ENCODE results near the gene PHF1.

Gene PHF1

GRCh38 chr6:33433001-33433543 lies 22.3 kb downstream of the PHF1 start:
- no peak for DNase-seq

- no peak for DNase-seq
Observed at GRCh38 chr6:33433544-33434191, 22.9 kb downstream of the PHF1 start.

- no peak for DNase-seq
Observed at GRCh38 chr6:33434961-33435360, 24.1 kb downstream of the PHF1 start.

- DNase-seq: no peak
Observed at GRCh38 chr6:33437666-33438065, 26.9 kb downstream of the PHF1 start.

GRCh38 chr6:33438978-33439594 lies 28.3 kb downstream of the PHF1 start:
- no peak for DNase-seq

GRCh38 chr6:33439956-33440648 lies 29.3 kb downstream of the PHF1 start:
- DNase-seq: no peak

- DNase-seq: peak; percentile 39
Observed at GRCh38 chr6:33440649-33441309, 30.0 kb downstream of the PHF1 start.

- DNase-seq: no peak
Observed at GRCh38 chr6:33441457-33441856, 30.6 kb downstream of the PHF1 start.

- DNase-seq: no peak
Observed at GRCh38 chr6:33442283-33442682, 31.5 kb downstream of the PHF1 start.

GRCh38 chr6:33443025-33443424 lies 32.2 kb downstream of the PHF1 start:
- DNase-seq: no peak

GRCh38 chr6:33443619-33444504 lies 33.0 kb downstream of the PHF1 start:
- no peak for DNase-seq

- DNase-seq: peak; percentile 39
Observed at GRCh38 chr6:33445119-33445603, 34.3 kb downstream of the PHF1 start.

- DNase-seq: no peak
Observed at GRCh38 chr6:33446356-33446755, 35.5 kb downstream of the PHF1 start.

- no peak for DNase-seq
Observed at GRCh38 chr6:33450434-33450833, 39.6 kb downstream of the PHF1 start.

- no peak for DNase-seq
Observed at GRCh38 chr6:33451606-33452005, 40.8 kb downstream of the PHF1 start.

- no peak for DNase-seq
Observed at GRCh38 chr6:33452496-33452895, 41.7 kb downstream of the PHF1 start.

- peak; percentile 59 for DNase-seq
Observed at GRCh38 chr6:33453393-33454008, 42.7 kb downstream of the PHF1 start.

GRCh38 chr6:33454009-33454946 lies 43.5 kb downstream of the PHF1 start, which contains the start of gene ZBTB9:
TSS of gene ZBTB9 (plus strand) at chr6:33454576. CDS start at chr6:33455101, 525 bp downstream.
- DNase-seq: peak; percentile 98

- no peak for DNase-seq
Observed at GRCh38 chr6:33455051-33455450, 44.2 kb downstream of the PHF1 start.

- DNase-seq: no peak
Observed at GRCh38 chr6:33456156-33456555, 45.3 kb downstream of the PHF1 start.

All from hematopoietic multipotent progenitor cell treated with erythropoietin and hydrocortisone succinate and interleukin-3 and kit ligand, for 4 days (in vitro differentiated cells).